Body of pancreas (tissue), 4 donors: ENCODE data around the gene KIAA1210.

Experiments
- CTCF ChIP-seq, 7 experiments: fragments of 450-650 bp in 4 of 7; fragments of 200-600 bp in 3 of 7; sonication (generic) in 3 of 7; IDR thresholded peaks; one replicate each; pipeline ENCODE4 v1.5.1; 2016 to 2019; ENCODE audit warnings: antibody characterized with exemption in 7 of 7
- POLR2A ChIP-seq, 3 donors: fragments of 450-650 bp; IDR thresholded peaks; one replicate each; pipeline ENCODE4 v1.6.1; 2016; ENCODE audit warnings: antibody characterized with exemption in 3 of 3, mild to moderate bottlenecking in 2 of 3

GRCh38 chrX:119028733-119029330 lies 98.8 kb downstream of the KIAA1210 start:
- no peak for TF ChIP-seq CTCF (IDR thresholded peaks at IDR 0.05)
- TF ChIP-seq POLR2A (IDR thresholded peaks at IDR 0.05), result no peak
